K562 (cell line): Measurements from ENCODE around the gene SPATA31D4.

Experiments
- HDAC6 ChIP-seq: IDR thresholded peaks from 2 replicates; pipeline ENCODE4 v1.6.1; 2012; ENCODE audit warnings: low read depth, mild to moderate bottlenecking, control low read depth, inconsistent platforms, low read length, moderate library complexity
- ZNF644 ChIP-seq: fragments of 200-800 bp; sonication (Bioruptor generic); IDR thresholded peaks from 2 replicates; pipeline ENCODE4 v1.6.1; 2016; ENCODE audit warnings: low read depth, missing genetic modification characterization, missing compliant biosample characterization
- TF ChIP-seq, protein P1 (sequence below): fragments of 200-800 bp; sonication (Bioruptor generic); IDR thresholded peaks from 2 replicates; pipeline ENCODE4 v1.6.1; 2017; ENCODE audit warnings: missing genetic modification characterization, missing compliant biosample characterization
- TF ChIP-seq, protein P2 (sequence below): fragments of 450-650 bp; IDR thresholded peaks from 2 replicates; pipeline ENCODE4 v1.6.1; 2016; ENCODE audit warnings: low read depth, mild to moderate bottlenecking, moderate library complexity

DNA sequence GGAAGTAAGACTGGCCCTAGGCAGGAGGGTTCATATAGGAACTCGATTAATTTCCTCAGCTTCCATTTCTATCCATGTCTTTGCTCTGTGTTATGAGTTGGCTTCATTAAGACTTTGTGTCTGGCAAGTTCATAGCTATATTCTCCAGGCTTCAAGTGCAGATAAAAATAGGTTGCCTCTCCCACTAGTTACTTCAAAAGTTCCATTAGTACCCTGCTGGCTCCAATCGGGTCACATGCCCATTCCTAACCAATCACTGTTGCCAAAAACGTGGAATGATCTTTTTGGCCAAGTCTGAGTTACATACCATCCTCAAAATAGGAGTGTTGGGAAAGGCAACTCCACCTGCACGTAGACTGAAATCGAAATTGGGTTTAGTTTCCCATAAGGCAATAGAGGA lies 46.5 kb downstream of the SPATA31D4 start:
- TF ChIP-seq ZNF644 (tag) (no peak), HDAC6 (no peak)
- TF ChIP-seq, protein P1, sequence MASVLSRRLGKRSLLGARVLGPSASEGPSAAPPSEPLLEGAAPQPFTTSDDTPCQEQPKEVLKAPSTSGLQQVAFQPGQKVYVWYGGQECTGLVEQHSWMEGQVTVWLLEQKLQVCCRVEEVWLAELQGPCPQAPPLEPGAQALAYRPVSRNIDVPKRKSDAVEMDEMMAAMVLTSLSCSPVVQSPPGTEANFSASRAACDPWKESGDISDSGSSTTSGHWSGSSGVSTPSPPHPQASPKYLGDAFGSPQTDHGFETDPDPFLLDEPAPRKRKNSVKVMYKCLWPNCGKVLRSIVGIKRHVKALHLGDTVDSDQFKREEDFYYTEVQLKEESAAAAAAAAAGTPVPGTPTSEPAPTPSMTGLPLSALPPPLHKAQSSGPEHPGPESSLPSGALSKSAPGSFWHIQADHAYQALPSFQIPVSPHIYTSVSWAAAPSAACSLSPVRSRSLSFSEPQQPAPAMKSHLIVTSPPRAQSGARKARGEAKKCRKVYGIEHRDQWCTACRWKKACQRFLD (CRISPR knock-in tag) = no peak
- TF ChIP-seq, protein P2, sequence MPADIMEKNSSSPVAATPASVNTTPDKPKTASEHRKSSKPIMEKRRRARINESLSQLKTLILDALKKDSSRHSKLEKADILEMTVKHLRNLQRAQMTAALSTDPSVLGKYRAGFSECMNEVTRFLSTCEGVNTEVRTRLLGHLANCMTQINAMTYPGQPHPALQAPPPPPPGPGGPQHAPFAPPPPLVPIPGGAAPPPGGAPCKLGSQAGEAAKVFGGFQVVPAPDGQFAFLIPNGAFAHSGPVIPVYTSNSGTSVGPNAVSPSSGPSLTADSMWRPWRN = no peak
